K562 (cell line): Measurements from ENCODE around the gene CARD10. TPM values are rescaled to one million over a fixed set of nuclear protein-coding genes. Genes with fewer than 3 reads are reported as not detected.

Experiments used
- ATAC-seq: fragments of 200-7000 bp; cut with Tn5 transposase; 3 replicates; pipeline ENCODE4 v1.9.1; 2020; ENCODE audit warnings: moderate library complexity
- BruUV-seq: library from RNA; stranded (reverse); fragments of 400-500 nt; replicated peaks from 2 replicates; lab custom pipeline; 2021; lab: Mats Ljungman, UMichigan
- CTCF ChIA-PET: fragments of 300-600 bp; formaldehyde crosslinking; extraction: SDS; loops from one replicate; lab custom pipeline; 2021; ENCODE audit warnings: low intra/inter-chr PET ratio; lab: Yijun Ruan, JAX
- POLR2A ChIA-PET: fragments of 300-600, 350-650 bp; sonication (Branson Sonifier 250); formaldehyde crosslinking; extraction: SDS; loops from one replicate; lab custom pipeline; 2021; ENCODE audit warnings: antibody characterized with exemption, inconsistent platforms; lab: Yijun Ruan, JAX
- DNase-seq, 4 experiments: peaks; one replicate each; pipeline versions ENCODE4 v3.0.0 to v3.0.0-alpha.2; 2011 to 2018; ENCODE audit warnings: low spot score in 3 of 4, mixed read lengths in 3 of 4; ENCODE audit errors: extremely low read depth in 1 of 4
- FAIRE-seq: peaks from 2 replicates; lab custom pipeline; 2011; peaks lifted over from hg19 to GRCh38; lab: Jason Lieb, UNC
- H2AFZ ChIP-seq: 2 replicates; pipeline ENCODE4 v1.6.0; 2011; ENCODE audit warnings: low read depth, low read length, control low read depth, inconsistent platforms
- H3K27ac ChIP-seq: fragments of 200-600 bp; 3 replicates; pipeline ENCODE4 v1.8.0; 2011; ENCODE audit warnings: low read depth, mild to moderate bottlenecking, control low read depth, inconsistent platforms, low read length, moderate library complexity, mixed read lengths; ENCODE audit errors: extremely low read depth
- H3K27me3 ChIP-seq, 2 experiments: fragments of 300-600 bp in 1 of 2; 2 replicates in 1 of 2; 3 replicates in 1 of 2; pipeline versions ENCODE4 v1.6.0 to v1.8.0; 2011; ENCODE audit warnings: inconsistent platforms in 2 of 2, low read length in 2 of 2, mild to moderate bottlenecking in 1 of 2, mixed read lengths in 1 of 2, moderate library complexity in 1 of 2; ENCODE audit not compliant: control insufficient read depth in 2 of 2, insufficient read depth in 2 of 2
- H3K36me3 ChIP-seq: fragments of 300-600 bp; 3 replicates; pipeline ENCODE4 v1.8.0; 2011; ENCODE audit warnings: mild to moderate bottlenecking, low read length, inconsistent platforms; ENCODE audit not compliant: control insufficient read depth, insufficient read depth
- H3K4me1 ChIP-seq, 2 experiments: fragments of 200-600 bp in 1 of 2; replicated peaks in 1 of 2; 2 replicates in 1 of 2; 3 replicates in 1 of 2; pipeline versions ENCODE4 v1.5.1 to v1.8.0; 2011; ENCODE audit warnings: inconsistent platforms in 2 of 2, low read length in 2 of 2, mild to moderate bottlenecking in 1 of 2, mixed read lengths in 1 of 2, moderate library complexity in 1 of 2; ENCODE audit not compliant: control insufficient read depth in 2 of 2, insufficient read depth in 2 of 2
- H3K4me2 ChIP-seq: 2 replicates; pipeline ENCODE4 v1.6.1; 2011; ENCODE audit warnings: low read length, control low read depth, inconsistent platforms, mixed read lengths; ENCODE audit not compliant: insufficient read depth
- H3K4me3 ChIP-seq: fragments of 200-600 bp; sonication (generic), shearing (Covaris generic); 2 replicates; pipeline ENCODE4 v1.5.1; 2016; ENCODE audit warnings: control low read depth, inconsistent platforms
- H3K79me2 ChIP-seq: fragments of 200-600 bp; 3 replicates; pipeline ENCODE4 v1.8.0; 2011; ENCODE audit warnings: low read length, inconsistent platforms; ENCODE audit not compliant: control insufficient read depth, insufficient read depth
- H3K9ac ChIP-seq, 2 experiments: 2 replicates each; pipeline versions ENCODE4 v1.6.0 to v1.6.1; 2011; ENCODE audit warnings: low read depth in 2 of 2, low read length in 2 of 2, control low read depth in 1 of 2, inconsistent platforms in 1 of 2, mild to moderate bottlenecking in 1 of 2, mixed read lengths in 1 of 2; ENCODE audit not compliant: insufficient read depth in 1 of 2
- H3K9me1 ChIP-seq: one replicate; pipeline ENCODE4 v1.6.0; 2011; ENCODE audit warnings: inconsistent platforms, mild to moderate bottlenecking, low read length, moderate library complexity; ENCODE audit not compliant: control insufficient read depth, insufficient read depth
- H3K9me3 ChIP-seq: replicated peaks from 2 replicates; pipeline ENCODE4 v1.5.1; 2011; ENCODE audit warnings: low read depth, low read length, inconsistent platforms; ENCODE audit not compliant: control insufficient read depth, insufficient read depth
- H4K20me1 ChIP-seq: replicated peaks from 2 replicates; pipeline ENCODE4 v1.6.1; 2011; ENCODE audit warnings: low read length, inconsistent platforms, mixed read lengths; ENCODE audit not compliant: control insufficient read depth, insufficient read depth
- RBFOX2 ChIP-seq: fragments of 200-400 bp; formaldehyde crosslinking; IDR thresholded peaks from 2 replicates; pipeline ENCODE4 v1.6.1; 2017; ENCODE audit warnings: low read depth, mild to moderate bottlenecking, low read length, moderate library complexity
- RBM25 ChIP-seq: fragments of 200-400 bp; formaldehyde crosslinking; IDR thresholded peaks from 2 replicates; pipeline ENCODE4 v1.6.1; 2018; ENCODE audit warnings: low read length, low read depth, moderate library complexity; ENCODE audit not compliant: severe bottlenecking
- RNF2 ChIP-seq: sonication (generic); IDR thresholded peaks from 2 replicates; pipeline ENCODE4 v1.6.1; 2016
- ZFP36 ChIP-seq: fragments of 150-350 bp; IDR thresholded peaks from 2 replicates; pipeline ENCODE4 v1.6.1; 2018; ENCODE audit warnings: low read length, low read depth; ENCODE audit not compliant: partially characterized antibody
- WGBS: fragments of 100-300 bp; shearing (Covaris generic); methylation state at CpG from one replicate; pipeline ENCODE4 v1.1.6; 2016; ENCODE audit warnings: low coverage, mixed read lengths; ENCODE audit not compliant: insufficient coverage; ENCODE audit errors: missing lambda C conversion rate; 5-methylcytosine and 5-hydroxymethylcytosine counted together
- in situ Hi-C: fragments of 300-500 bp; cut with MboI; formaldehyde crosslinking; loops from 4 replicates; pipeline ENCODE4 v1.15.0; 2018; ENCODE audit warnings: inconsistent platforms, mixed read lengths
- intact Hi-C: fragments of 100-400 bp; cut with micrococcal nuclease; formaldehyde crosslinking; loops from 2 replicates; pipeline ENCODE4 v1.14.2; 2022
- polyA plus RNA-seq, 8 experiments: library from polyadenylated mRNA; depleted of rRNA in 4 of 8; stranded (reverse) in 5 of 8; unstranded in 3 of 8; fragments of >200 nt; fragmentation: Nextera tagmentation in 2 of 8; fragmentation: Illumina TruSeq in 1 of 8; extraction: Ambion mirVana in 2 of 8; extraction: Trizol in 1 of 8; gene quantifications; 2 replicates each; pipeline versions ENCODE4 v1.2.1 to v1.2.3, GENCODE V29; 2011 to 2014; ENCODE audit warnings: inconsistent platforms in 1 of 8, missing spikeins in 1 of 8
- total RNA-seq, 7 experiments: library from RNA; depleted of rRNA in 6 of 7; stranded (reverse); fragments of >200 nt in 6 of 7; fragmentation: Illumina TruSeq in 2 of 7; extraction: Trizol in 2 of 7; gene quantifications; 2 replicates each; pipeline versions ENCODE4 v1.2.1 to v1.2.3, GENCODE V29; 2011 to 2021; ENCODE audit warnings: low replicate concordance in 1 of 7

CARD10 gene
- total and polyA plus RNA-seq, 9 of the 15 experiments (the other 6 are each of a cell fraction or from before 2014, with no cell fraction given): 0.13 to 5.8 (median 1.6) TPM

- no peak for FAIRE-seq
- no peak overlapping the region for H3K27ac ChIP-seq
- no peak overlapping the region for H2AFZ ChIP-seq
- no peaks in the 10 kb centered on the region for H3K79me2 ChIP-seq
- 86% methylated on average over 1 of the region's 4 CpGs for WGBS
- DNase-seq: no peak
- TF ChIP-seq ZFP36 (peak; percentile 51), RBFOX2 (no peak)
- in situ Hi-C loops (no loop called here), intact Hi-C loops (no loop called here)
- no peaks in the 10 kb centered on the region for H3K9me3 ChIP-seq
- no peaks in the 10 kb centered on the region for H4K20me1 ChIP-seq
- ChIA-PET POLR2A (interaction anchor here (0.5 to 1.5 kb wide), 2 partner anchors 11 to 159 kb away, joined by 3 to 4 read pairs; no protein-coding TSS in a partner anchor), CTCF (no interaction called here)
- H3K4me2 ChIP-seq: no peak overlapping the region
- H3K36me3 ChIP-seq: peaks cover 5% of the 10 kb centered on the region; the same call in 1 of the 3 replicates
- no peaks in the 10 kb centered on the region for H3K9me1 ChIP-seq
- H3K27me3 ChIP-seq: no peaks in the 10 kb centered on the region
- ATAC-seq: no peak
- H3K4me3 ChIP-seq: no peak overlapping the region
- H3K4me1 ChIP-seq: peaks cover 22 to 52% of the 10 kb centered on the region in 2 experiments
- no TSS peak for BruUV-seq
- no peak overlapping the region for H3K9ac ChIP-seq
Measured at GRCh38 chr22:37505565-37505964, 13.7 kb downstream of the CARD10 start.

- WGBS: 61% methylated on average over 4 of the region's 4 CpGs
- ChIA-PET POLR2A (interaction anchor here (0.6 to 1.5 kb wide), 3 partner anchors 10 to 103 kb away, joined by 3 to 4 read pairs (median 3); no protein-coding TSS in a partner anchor), CTCF (no interaction called here)
- Histone ChIP-seq H3K79me2 (no peaks in the 10 kb centered on the region), H3K4me1 (peaks cover 22 to 48% of the 10 kb centered on the region in 2 experiments), H3K27ac (no peak overlapping the region), H3K4me3 (no peak overlapping the region), H3K9me3 (no peaks in the 10 kb centered on the region), H3K27me3 (no peaks in the 10 kb centered on the region), H3K4me2 (no peak overlapping the region), H3K9ac (no peak overlapping the region), H4K20me1 (no peaks in the 10 kb centered on the region), H3K9me1 (no peaks in the 10 kb centered on the region), H3K36me3 (peaks cover 5% of the 10 kb centered on the region; the same call in 1 of the 3 replicates), H2AFZ (no peak overlapping the region)
- ATAC-seq (no peak), DNase-seq (no peak), FAIRE-seq (no peak)
- TF ChIP-seq RNF2 (no peak), RBM25 (peak; percentile 76)
- intact Hi-C loops: no loop called here
- in situ Hi-C loops: no loop called here
- no TSS peak for BruUV-seq
Measured at GRCh38 chr22:37504964-37505363, 14.3 kb downstream of the CARD10 start.
